ENCODE measurements around the gene ATP5ME.
"Not testable (repeated sequence)": the region's sequence is repeated elsewhere in the genome, so short reads cannot be mapped to it uniquely, and the experiment has no call there.

Gene ATP5ME

GRCh38 chr4:648579-649292 is 25.3 kb downstream of the ATP5ME start:
- H3K4me3 ChIP-seq (replicated peaks in 1 of 2; ENCODE audit: low read depth in 2 of 2, low read length in 2 of 2) = no peak overlapping the region
- TF ChIP-seq CTCF (IDR thresholded peaks at IDR 0.05; ENCODE audit: low read depth, low read length) = no peak
- DNase-seq (ENCODE audit: low read depth in 2 of 2) = no peak

GRCh38 chr4:647481-647880 is 26.6 kb downstream of the ATP5ME start:
- H3K4me3 ChIP-seq (replicated peaks in 1 of 2; ENCODE audit: low read depth in 2 of 2, low read length in 2 of 2) = no peak overlapping the region
- TF ChIP-seq CTCF (IDR thresholded peaks at IDR 0.05; ENCODE audit: low read depth, low read length) = no peak

GRCh38 chr4:646460-646859 is 27.6 kb downstream of the ATP5ME start:
- TF ChIP-seq CTCF (IDR thresholded peaks at IDR 0.05; ENCODE audit: low read depth, low read length) = no peak
- H3K4me3 ChIP-seq (replicated peaks in 1 of 2; ENCODE audit: low read depth in 2 of 2, low read length in 2 of 2) = no peak overlapping the region
- no peak for DNase-seq (ENCODE audit: low read depth in 2 of 2)

More at GRCh38 chr4:647481-647880, 26.6 kb downstream of the ATP5ME start:
- no peak for DNase-seq (ENCODE audit: low read depth in 2 of 2)

- not testable (repeated sequence) for DNase-seq (ENCODE audit: low read depth in 2 of 2); H3K4me3 ChIP-seq (replicated peaks in 1 of 2; ENCODE audit: low read depth in 2 of 2, low read length in 2 of 2)
Measured at GRCh38 chr4:642366-642765, 31.7 kb downstream of the ATP5ME start.

GRCh38 chr4:637536-638280 is 36.4 kb downstream of the ATP5ME start:
- DNase-seq (ENCODE audit: low read depth in 2 of 2) = no peak
- H3K4me3 ChIP-seq (replicated peaks in 1 of 2; ENCODE audit: low read depth in 2 of 2, low read length in 2 of 2) = no peak overlapping the region
- no peak for TF ChIP-seq CTCF (IDR thresholded peaks at IDR 0.05; ENCODE audit: low read depth, low read length)

GRCh38 chr4:636628-637159 is 37.4 kb downstream of the ATP5ME start:
- no peak overlapping the region for H3K4me3 ChIP-seq (replicated peaks in 1 of 2; ENCODE audit: low read depth in 2 of 2, low read length in 2 of 2)
- no peak for DNase-seq (ENCODE audit: low read depth in 2 of 2)
- TF ChIP-seq CTCF (IDR thresholded peaks at IDR 0.05; ENCODE audit: low read depth, low read length) = no peak

All from cardiac fibroblast (primary cell).